Esophagus muscularis mucosa (tissue), 4 donors: ENCODE measurements around the gene GSK3B. TPM values are rescaled to one million over a fixed set of nuclear protein-coding genes. Genes with fewer than 3 reads are reported as not detected.

ENCODE experiments used
- DNase-seq: peaks from one replicate; pipeline ENCODE4 v3.0.0-alpha.2; 2017; ENCODE audit errors: extremely low spot score
- H3K27ac ChIP-seq, 4 donors: fragments of 200-600 bp; sonication (generic); replicated peaks in 1 of 4; 1 replicate in 3 of 4; 2 replicates in 1 of 4; pipeline ENCODE4 v1.5.1; 2016 to 2019; ENCODE audit warnings: mild to moderate bottlenecking in 1 of 4
- H3K27me3 ChIP-seq, 4 donors: fragments of 200-600 bp; sonication (generic); one replicate each; pipeline versions ENCODE4 v1.5.1 to v1.6.0; 2016 to 2019
- H3K36me3 ChIP-seq, 4 donors: fragments of 200-600 bp; sonication (generic); one replicate each; pipeline ENCODE4 v1.5.1; 2016 to 2019
- H3K4me1 ChIP-seq, 4 donors: fragments of 200-600 bp; sonication (generic); one replicate each; pipeline ENCODE4 v1.5.1; 2016 to 2019
- H3K4me3 ChIP-seq, 4 donors: fragments of 200-600 bp; sonication (generic); 1 replicate in 2 of 4; 2 replicates in 2 of 4; pipeline ENCODE4 v1.5.1; 2016 to 2019; ENCODE audit warnings: mild to moderate bottlenecking in 4 of 4, moderate library complexity in 1 of 4
- H3K9me3 ChIP-seq, 4 donors: fragments of 200-600 bp; sonication (generic); 1 replicate in 3 of 4; 2 replicates in 1 of 4; pipeline ENCODE4 v1.5.1; 2016 to 2019
- EP300 ChIP-seq: sonication (generic); formaldehyde crosslinking; IDR thresholded peaks from one replicate; pipeline ENCODE4 v1.6.1; 2017; ENCODE audit warnings: antibody characterized with exemption
- POLR2A ChIP-seq: fragments of 450-650 bp; IDR thresholded peaks from one replicate; pipeline ENCODE4 v1.6.1; 2017; ENCODE audit warnings: antibody characterized with exemption, moderate library complexity, mild to moderate bottlenecking, low read depth
- POLR2AphosphoS5 ChIP-seq, 2 donors: sonication (generic); formaldehyde crosslinking; IDR thresholded peaks; one replicate each; pipeline ENCODE4 v1.6.1; 2017; ENCODE audit warnings: antibody characterized with exemption in 2 of 2
- WGBS: methylation state at CpG from one replicate; pipeline ENCODE4 v1.1.5; 2018; 5-methylcytosine and 5-hydroxymethylcytosine counted together
- intact Hi-C: fragments of 100-400 bp; cut with DNase I; formaldehyde crosslinking; loops from one replicate; pipeline ENCODE4 v1.15.1; 2023
- total RNA-seq, 4 donors: library from RNA; depleted of rRNA; stranded (reverse); fragments of >200 nt; gene quantifications; one replicate each; pipeline versions ENCODE4 v1.1.0 to v1.2.1, GENCODE V29; 2016
- TF ChIP-seq, protein P1 (sequence below), 3 experiments: fragments of 200-600 bp in 2 of 3; fragments of 450-650 bp in 1 of 3; sonication (generic) in 2 of 3; IDR thresholded peaks; one replicate each; pipeline ENCODE4 v1.5.1; 2017 to 2019; ENCODE audit warnings: antibody characterized with exemption in 3 of 3, mild to moderate bottlenecking in 2 of 3, moderate library complexity in 1 of 3

GSK3B gene
- total RNA-seq, 4 donors from 2014 or later: 30.3 to 35.4 (median 31.3) TPM

DNA sequence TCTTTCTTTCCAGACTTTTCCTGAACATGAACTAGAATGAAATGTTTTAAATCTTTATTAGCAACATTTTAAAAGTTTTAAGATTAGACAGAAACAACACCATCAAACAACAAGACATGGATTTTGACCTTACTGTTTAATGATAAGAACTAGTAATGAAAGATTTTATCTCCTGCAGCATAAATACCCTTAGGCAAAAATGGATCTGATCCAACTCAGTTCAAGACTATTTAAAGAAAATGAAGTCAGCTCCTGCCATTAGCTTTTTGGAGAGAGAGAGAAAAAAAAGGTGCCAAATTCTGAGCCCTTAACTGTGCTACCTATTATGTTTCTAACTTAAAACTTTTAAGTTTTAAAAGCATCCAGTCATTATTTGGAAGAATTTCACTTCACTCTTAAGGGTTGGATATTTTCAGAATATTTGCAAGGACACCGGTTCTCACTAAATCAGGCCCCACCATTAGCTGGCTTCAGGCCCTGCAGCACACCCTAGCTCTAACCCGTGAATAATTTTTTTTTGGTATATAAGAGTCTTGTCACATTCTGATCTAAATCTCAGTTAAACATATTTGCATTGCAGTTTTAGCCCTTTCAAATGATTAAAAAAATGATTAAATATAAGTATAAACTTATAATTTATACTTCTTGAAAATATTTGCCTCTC, 252.3 kb downstream of the GSK3B start:
- DNase-seq: no peak
- no peak for TF ChIP-seq EP300
- TF ChIP-seq POLR2A: no peak
- TF ChIP-seq, protein P1, sequence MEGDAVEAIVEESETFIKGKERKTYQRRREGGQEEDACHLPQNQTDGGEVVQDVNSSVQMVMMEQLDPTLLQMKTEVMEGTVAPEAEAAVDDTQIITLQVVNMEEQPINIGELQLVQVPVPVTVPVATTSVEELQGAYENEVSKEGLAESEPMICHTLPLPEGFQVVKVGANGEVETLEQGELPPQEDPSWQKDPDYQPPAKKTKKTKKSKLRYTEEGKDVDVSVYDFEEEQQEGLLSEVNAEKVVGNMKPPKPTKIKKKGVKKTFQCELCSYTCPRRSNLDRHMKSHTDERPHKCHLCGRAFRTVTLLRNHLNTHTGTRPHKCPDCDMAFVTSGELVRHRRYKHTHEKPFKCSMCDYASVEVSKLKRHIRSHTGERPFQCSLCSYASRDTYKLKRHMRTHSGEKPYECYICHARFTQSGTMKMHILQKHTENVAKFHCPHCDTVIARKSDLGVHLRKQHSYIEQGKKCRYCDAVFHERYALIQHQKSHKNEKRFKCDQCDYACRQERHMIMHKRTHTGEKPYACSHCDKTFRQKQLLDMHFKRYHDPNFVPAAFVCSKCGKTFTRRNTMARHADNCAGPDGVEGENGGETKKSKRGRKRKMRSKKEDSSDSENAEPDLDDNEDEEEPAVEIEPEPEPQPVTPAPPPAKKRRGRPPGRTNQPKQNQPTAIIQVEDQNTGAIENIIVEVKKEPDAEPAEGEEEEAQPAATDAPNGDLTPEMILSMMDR (IDR thresholded peaks at IDR 0.05): no peak
- no peak for TF ChIP-seq POLR2AphosphoS5 (IDR thresholded peaks at IDR 0.05)
- H3K27ac ChIP-seq: no peak overlapping the region
- 48% methylated on average over 2 of the region's 2 CpGs for WGBS
- H3K4me1 ChIP-seq: peaks cover 5 to 14% (median 6%) of the 10 kb centered on the region in 4 donors
- H3K4me3 ChIP-seq: no peak overlapping the region
- peaks cover 0 to 12% (median 0%) of the 10 kb centered on the region in 4 donors for H3K36me3 ChIP-seq
- intact Hi-C loops: no loop called here
- no peaks in the 10 kb centered on the region for H3K9me3 ChIP-seq
- H3K27me3 ChIP-seq: no peaks in the 10 kb centered on the region

- Histone ChIP-seq H3K4me3 (no peak overlapping the region), H3K36me3 (peaks cover 0 to 3% (median 0%) of the 10 kb centered on the region in 4 donors), H3K4me1 (no peaks in the 10 kb centered on the region), H3K9me3 (no peaks in the 10 kb centered on the region), H3K27me3 (no peaks in the 10 kb centered on the region), H3K27ac (no peak overlapping the region)
- no peak for DNase-seq
- intact Hi-C loops: no loop called here
- TF ChIP-seq POLR2AphosphoS5 (IDR thresholded peaks at IDR 0.05): no peak
- TF ChIP-seq EP300: no peak
- no peak for TF ChIP-seq POLR2A
- TF ChIP-seq, protein P1 (IDR thresholded peaks at IDR 0.05): no peak
Observed at GRCh38 chr3:119835556-119835955, 258.7 kb downstream of the GSK3B start.

DNA sequence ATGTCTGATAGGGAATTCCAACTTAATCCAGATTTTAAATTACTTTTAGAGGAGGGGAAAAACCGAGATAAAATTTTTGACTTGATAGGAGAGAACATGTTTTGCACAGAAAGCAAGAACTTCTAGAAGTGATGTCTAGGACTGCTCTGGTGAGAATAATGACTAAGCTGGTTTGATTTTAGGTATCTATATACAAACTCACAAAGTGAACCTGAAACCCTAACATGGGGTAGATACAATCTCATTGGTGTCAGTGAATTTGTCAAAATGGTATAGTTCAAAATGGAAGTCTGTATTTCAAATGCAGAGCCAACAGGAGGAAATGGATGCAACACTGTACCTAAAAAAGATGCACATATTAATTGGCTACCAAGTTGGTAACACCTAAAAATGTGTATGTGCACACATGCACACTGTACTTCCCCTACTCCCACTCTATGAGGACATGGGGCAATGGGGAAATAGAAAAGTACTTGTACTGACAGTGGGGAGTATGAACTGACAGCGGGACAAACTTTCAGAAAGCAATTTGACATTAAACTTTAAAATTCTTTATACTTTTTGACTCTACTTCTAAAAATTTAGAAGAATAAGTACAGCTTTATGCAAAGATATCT, 259.4 kb downstream of the GSK3B start:
- no peaks in the 10 kb centered on the region for H3K4me1 ChIP-seq
- DNase-seq: no peak
- no peaks in the 10 kb centered on the region for H3K27me3 ChIP-seq
- no peak overlapping the region for H3K4me3 ChIP-seq
- intact Hi-C loops: no loop called here
- no peaks in the 10 kb centered on the region for H3K9me3 ChIP-seq
- TF ChIP-seq POLR2A (no peak), EP300 (no peak), POLR2AphosphoS5 (IDR thresholded peaks at IDR 0.05) (no peak)
- 89% methylated on average over 2 of the region's 2 CpGs for WGBS
- no peak overlapping the region for H3K27ac ChIP-seq
- H3K36me3 ChIP-seq: peaks cover 0 to 3% (median 0%) of the 10 kb centered on the region in 4 donors

GRCh38 chr3:119831941-119832371, 262.3 kb downstream of the GSK3B start:
- intact Hi-C loops: no loop called here
- no peak overlapping the region for H3K27ac ChIP-seq
- H3K36me3 ChIP-seq: no peaks in the 10 kb centered on the region
- no peak overlapping the region for H3K4me3 ChIP-seq
- no peaks in the 10 kb centered on the region for H3K9me3 ChIP-seq
- no peak for DNase-seq
- H3K4me1 ChIP-seq: no peaks in the 10 kb centered on the region
- WGBS: 70% methylated on average over 1 of the region's 1 CpG
- no peaks in the 10 kb centered on the region for H3K27me3 ChIP-seq
- no peak for TF ChIP-seq POLR2A
- no peak for TF ChIP-seq POLR2AphosphoS5 (IDR thresholded peaks at IDR 0.05)
- TF ChIP-seq, protein P1 (IDR thresholded peaks at IDR 0.05): no peak
- TF ChIP-seq EP300: no peak

- 100% methylated on average over 3 of the region's 3 CpGs for WGBS
- TF ChIP-seq POLR2A: no peak
- TF ChIP-seq, protein P1 (IDR thresholded peaks at IDR 0.05): no peak
- no peak for TF ChIP-seq POLR2AphosphoS5 (IDR thresholded peaks at IDR 0.05)
- TF ChIP-seq EP300: no peak
- no peaks in the 10 kb centered on the region for H3K4me1 ChIP-seq
- H3K27me3 ChIP-seq: no peaks in the 10 kb centered on the region
- no peak overlapping the region for H3K4me3 ChIP-seq
- no peak overlapping the region for H3K27ac ChIP-seq
- no peak for DNase-seq
- peaks cover 0 to 7% (median 3%) of the 10 kb centered on the region in 4 donors for H3K36me3 ChIP-seq
- intact Hi-C loops: no loop called here
- no peaks in the 10 kb centered on the region for H3K9me3 ChIP-seq
Observed at GRCh38 chr3:119831022-119831421, 263.2 kb downstream of the GSK3B start.
